ENCODE results near the gene SDK1.

SDK1 gene

GRCh38 chr7:4056552-4057288 lies 755.7 kb downstream of the SDK1 start:
- Histone ChIP-seq H3K27ac (no peak overlapping the region), H3K36me3 (no peaks in the 10 kb centered on the region), H3K27me3 (ENCODE audit: insufficient read depth, low read depth, severe bottlenecking) (no peaks in the 10 kb centered on the region), H3K4me3 (ENCODE audit: low read depth, low read length) (no peak overlapping the region), H3K9me3 (ENCODE audit: severe bottlenecking) (no peaks in the 10 kb centered on the region)
- TF ChIP-seq, protein P1, sequence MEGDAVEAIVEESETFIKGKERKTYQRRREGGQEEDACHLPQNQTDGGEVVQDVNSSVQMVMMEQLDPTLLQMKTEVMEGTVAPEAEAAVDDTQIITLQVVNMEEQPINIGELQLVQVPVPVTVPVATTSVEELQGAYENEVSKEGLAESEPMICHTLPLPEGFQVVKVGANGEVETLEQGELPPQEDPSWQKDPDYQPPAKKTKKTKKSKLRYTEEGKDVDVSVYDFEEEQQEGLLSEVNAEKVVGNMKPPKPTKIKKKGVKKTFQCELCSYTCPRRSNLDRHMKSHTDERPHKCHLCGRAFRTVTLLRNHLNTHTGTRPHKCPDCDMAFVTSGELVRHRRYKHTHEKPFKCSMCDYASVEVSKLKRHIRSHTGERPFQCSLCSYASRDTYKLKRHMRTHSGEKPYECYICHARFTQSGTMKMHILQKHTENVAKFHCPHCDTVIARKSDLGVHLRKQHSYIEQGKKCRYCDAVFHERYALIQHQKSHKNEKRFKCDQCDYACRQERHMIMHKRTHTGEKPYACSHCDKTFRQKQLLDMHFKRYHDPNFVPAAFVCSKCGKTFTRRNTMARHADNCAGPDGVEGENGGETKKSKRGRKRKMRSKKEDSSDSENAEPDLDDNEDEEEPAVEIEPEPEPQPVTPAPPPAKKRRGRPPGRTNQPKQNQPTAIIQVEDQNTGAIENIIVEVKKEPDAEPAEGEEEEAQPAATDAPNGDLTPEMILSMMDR (IDR thresholded peaks at IDR 0.05; ENCODE audit: low read depth, low read length), result no peak
- no peak for DNase-seq

DNA sequence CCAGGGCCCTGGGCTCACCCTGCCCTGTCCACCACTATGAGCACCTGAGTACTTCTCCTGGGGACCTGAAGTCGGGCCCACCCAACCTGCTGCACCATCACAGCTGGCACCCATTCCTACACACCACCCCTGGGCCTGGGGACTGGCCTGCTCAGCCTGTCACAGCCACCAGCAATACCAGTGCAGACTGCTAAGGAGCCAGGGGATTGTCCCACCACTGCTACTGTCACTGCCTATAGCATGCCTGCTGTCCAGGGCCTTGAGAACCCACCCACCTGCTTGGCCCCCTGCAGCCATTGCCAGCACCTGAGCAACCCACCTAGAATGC lies 756.2 kb downstream of the SDK1 start:
- no peak for DNase-seq
- no peak overlapping the region for H3K27ac ChIP-seq
- no peaks in the 10 kb centered on the region for H3K36me3 ChIP-seq
- no peak overlapping the region for H3K4me3 ChIP-seq (ENCODE audit: low read depth, low read length)
- TF ChIP-seq, protein P1 (IDR thresholded peaks at IDR 0.05; ENCODE audit: low read depth, low read length), result no peak
- H3K27me3 ChIP-seq (ENCODE audit: insufficient read depth, low read depth, severe bottlenecking), result no peaks in the 10 kb centered on the region
- H3K9me3 ChIP-seq (ENCODE audit: severe bottlenecking), result no peaks in the 10 kb centered on the region

GRCh38 chr7:4058158-4058557 lies 757.1 kb downstream of the SDK1 start:
- Histone ChIP-seq H3K27me3 (ENCODE audit: insufficient read depth, low read depth, severe bottlenecking) (no peaks in the 10 kb centered on the region), H3K36me3 (no peaks in the 10 kb centered on the region), H3K4me3 (ENCODE audit: low read depth, low read length) (no peak overlapping the region), H3K27ac (no peak overlapping the region), H3K9me3 (ENCODE audit: severe bottlenecking) (no peaks in the 10 kb centered on the region)
- TF ChIP-seq, protein P1 (IDR thresholded peaks at IDR 0.05; ENCODE audit: low read depth, low read length), result no peak
- DNase-seq, result no peak

DNA sequence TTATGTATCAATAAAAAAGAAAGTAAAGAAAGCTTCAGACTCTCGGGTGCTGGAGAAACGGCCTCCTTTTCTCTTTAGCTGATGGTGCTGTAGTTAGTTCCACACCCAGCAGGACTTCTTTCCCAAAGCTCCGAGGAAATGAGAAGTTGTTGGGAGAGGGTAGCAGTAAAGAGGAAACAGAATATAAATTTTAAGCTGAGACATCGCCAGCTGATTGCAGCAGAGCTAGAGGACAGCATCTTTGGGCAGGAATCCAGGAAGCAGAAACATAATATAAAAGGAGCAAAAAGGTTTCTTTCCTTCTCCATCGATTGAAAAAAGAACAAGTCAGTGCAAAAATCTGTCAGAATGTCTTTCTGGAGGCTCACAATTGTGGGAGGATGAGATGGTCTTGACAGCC lies 764.1 kb downstream of the SDK1 start:
- Histone ChIP-seq H3K9me3 (ENCODE audit: severe bottlenecking) (no peaks in the 10 kb centered on the region), H3K27ac (no peak overlapping the region), H3K4me3 (ENCODE audit: low read depth, low read length) (no peak overlapping the region), H3K27me3 (ENCODE audit: insufficient read depth, low read depth, severe bottlenecking) (no peaks in the 10 kb centered on the region), H3K36me3 (peaks cover 3% of the 10 kb centered on the region; the same call in 1 of the 2 replicates)
- DNase-seq, result no peak
- TF ChIP-seq, protein P1 (IDR thresholded peaks at IDR 0.05; ENCODE audit: low read depth, low read length), result no peak

DNA sequence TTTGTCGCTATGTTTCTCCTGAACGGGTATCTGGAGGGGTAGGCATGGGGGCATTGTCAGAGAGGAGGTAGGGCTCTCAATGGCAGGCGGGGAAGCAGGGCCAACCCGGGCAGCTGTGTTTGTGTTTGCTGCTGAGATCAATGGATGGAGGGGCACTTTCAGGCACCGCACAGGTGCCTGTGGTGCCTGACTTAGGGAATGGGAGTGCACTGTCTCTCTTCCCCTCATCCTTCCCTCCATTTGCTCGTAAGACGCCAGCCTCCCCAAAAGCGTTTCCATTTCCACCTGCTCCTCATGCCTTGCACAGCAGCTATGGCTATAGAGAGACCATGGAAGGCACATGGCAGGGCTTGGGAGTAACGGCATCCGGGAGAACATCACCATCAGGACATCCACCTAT lies 765.2 kb downstream of the SDK1 start:
- Histone ChIP-seq H3K4me3 (ENCODE audit: low read depth, low read length) (no peak overlapping the region), H3K36me3 (peaks cover 3% of the 10 kb centered on the region; the same call in 1 of the 2 replicates), H3K9me3 (ENCODE audit: severe bottlenecking) (no peaks in the 10 kb centered on the region), H3K27ac (no peak overlapping the region), H3K27me3 (ENCODE audit: insufficient read depth, low read depth, severe bottlenecking) (no peaks in the 10 kb centered on the region)
- TF ChIP-seq, protein P1 (IDR thresholded peaks at IDR 0.05; ENCODE audit: low read depth, low read length), result no peak
- DNase-seq, result no peak
